Endodermal cell (in vitro differentiated cells): ENCODE measurements around the gene C2CD3. TPM values are rescaled to one million over a fixed set of nuclear protein-coding genes. Genes with fewer than 3 reads are reported as not detected.

Experiments used
- DNase-seq: peaks from one replicate; pipeline ENCODE4 v3.0.0-alpha.2; 2017
- H3K27ac ChIP-seq: 2 replicates; pipeline ENCODE4 v1.5.1; 2013; ENCODE audit warnings: mild to moderate bottlenecking, low read depth, low read length, moderate library complexity
- H3K27me3 ChIP-seq: 2 replicates; pipeline ENCODE4 v1.6.1; 2013; ENCODE audit warnings: mild to moderate bottlenecking, low read length, moderate library complexity; ENCODE audit not compliant: insufficient read depth, control insufficient read depth, poor library complexity, severe bottlenecking
- H3K36me3 ChIP-seq: 2 replicates; pipeline ENCODE4 v1.7.0; 2013; ENCODE audit warnings: mild to moderate bottlenecking, low read length, moderate library complexity; ENCODE audit not compliant: control insufficient read depth, insufficient read depth
- H3K4me1 ChIP-seq: one replicate; pipeline ENCODE4 v1.7.0; 2013; ENCODE audit warnings: low read length; ENCODE audit not compliant: control insufficient read depth, insufficient read depth
- H3K4me3 ChIP-seq: 2 replicates; pipeline ENCODE4 v1.5.1; 2013; ENCODE audit warnings: mild to moderate bottlenecking, low read length, moderate library complexity
- H3K9ac ChIP-seq: 2 replicates; pipeline ENCODE4 v1.6.1; 2013; ENCODE audit warnings: mild to moderate bottlenecking, low read length, moderate library complexity; ENCODE audit not compliant: poor library complexity, severe bottlenecking; ENCODE audit errors: extremely low read depth
- H3K9me3 ChIP-seq: 2 replicates; pipeline ENCODE4 v1.6.1; 2013; ENCODE audit warnings: mild to moderate bottlenecking, low read length, moderate library complexity; ENCODE audit not compliant: control insufficient read depth
- H3K27ac Mint-ChIP-seq: 2 replicates; pipeline ENCODE4 v1.8.0; 2020; ENCODE audit warnings: mixed read lengths
- H3K27me3 Mint-ChIP-seq: 2 replicates; pipeline ENCODE4 v1.8.0; 2021; ENCODE audit warnings: mild to moderate bottlenecking, mixed read lengths; ENCODE audit not compliant: insufficient read depth
- H3K36me3 Mint-ChIP-seq: 2 replicates; pipeline ENCODE4 v1.8.0; 2020; ENCODE audit warnings: low read depth, mixed read lengths
- H3K4me1 Mint-ChIP-seq: 2 replicates; pipeline ENCODE4 v1.8.0; 2020; ENCODE audit warnings: mixed read lengths
- H3K4me3 Mint-ChIP-seq: 2 replicates; pipeline ENCODE4 v1.8.0; 2020; ENCODE audit warnings: mild to moderate bottlenecking, moderate library complexity, mixed read lengths
- H3K9me3 Mint-ChIP-seq: 2 replicates; pipeline ENCODE4 v1.8.0; 2020; ENCODE audit warnings: mild to moderate bottlenecking, mixed read lengths
- WGBS, 2 experiments: methylation state at CpG; one replicate each; pipeline versions ENCODE4 v1.1.5 to v1.1.7; 2013; ENCODE audit warnings: missing lambda C conversion rate in 2 of 2, mixed read lengths in 1 of 2; ENCODE audit not compliant: insufficient coverage in 1 of 2, insufficient read length in 1 of 2; 5-methylcytosine and 5-hydroxymethylcytosine counted together
- total RNA-seq, 2 donors: library from RNA; stranded (reverse); fragmentation: NEBNext Ultra II Directional in 1 of 2; extraction: Animal tissue kit (Norgen Biotek cat#: 25700) in 1 of 2; gene quantifications; 2 replicates in 1 of 2; 3 replicates in 1 of 2; pipeline ENCODE4 v1.2.1, GENCODE V29; 2021
- TF ChIP-seq, protein P1 (sequence below): fragments of 200-600 bp; sonication (generic); conservative IDR thresholded peaks from 2 replicates; pipeline ENCODE4 v1.5.0; 2021; ENCODE audit warnings: antibody characterized with exemption, mild to moderate bottlenecking

The C2CD3 gene
- total RNA-seq, 2 donors from 2014 or later = 31.0 to 34.2 TPM

DNA sequence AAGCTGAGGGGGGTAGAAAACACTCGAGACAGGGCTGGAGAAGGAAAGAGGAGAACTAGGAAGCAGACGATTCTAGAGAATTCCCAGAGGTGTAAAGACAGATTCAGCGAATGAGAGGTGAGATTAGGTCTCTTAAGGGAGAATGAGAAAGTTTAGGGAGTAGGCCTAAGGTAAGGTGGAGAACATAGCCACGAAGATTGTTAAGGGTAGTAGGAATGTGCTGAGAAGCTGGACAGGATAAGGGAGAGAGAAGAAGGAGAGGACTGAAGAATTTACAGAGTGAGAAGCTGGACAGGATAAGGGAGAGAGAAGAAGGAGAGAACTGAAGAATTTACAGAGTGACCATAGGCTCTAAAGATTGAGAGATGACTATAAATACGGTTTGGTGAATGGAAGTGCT, 1.2 kb upstream of the C2CD3 start:
- Histone ChIP-seq H3K27ac (no peak overlapping the region), H3K9me3 (no peaks in the 10 kb centered on the region), H3K27me3 (no peaks in the 10 kb centered on the region), H3K4me3 (peak overlapping the region; percentile 86), H3K9ac (peak overlapping the region; percentile 78), H3K36me3 (peaks cover 15% of the 10 kb centered on the region), H3K4me1 (peaks cover 9% of the 10 kb centered on the region)
- H3K4me3 Mint-ChIP-seq = no peak overlapping the region
- H3K4me1 Mint-ChIP-seq = peaks cover 3% of the 10 kb centered on the region
- H3K27ac Mint-ChIP-seq = no peak overlapping the region
- no peak for DNase-seq
- no peaks in the 10 kb centered on the region for H3K9me3 Mint-ChIP-seq
- TF ChIP-seq, protein P1, sequence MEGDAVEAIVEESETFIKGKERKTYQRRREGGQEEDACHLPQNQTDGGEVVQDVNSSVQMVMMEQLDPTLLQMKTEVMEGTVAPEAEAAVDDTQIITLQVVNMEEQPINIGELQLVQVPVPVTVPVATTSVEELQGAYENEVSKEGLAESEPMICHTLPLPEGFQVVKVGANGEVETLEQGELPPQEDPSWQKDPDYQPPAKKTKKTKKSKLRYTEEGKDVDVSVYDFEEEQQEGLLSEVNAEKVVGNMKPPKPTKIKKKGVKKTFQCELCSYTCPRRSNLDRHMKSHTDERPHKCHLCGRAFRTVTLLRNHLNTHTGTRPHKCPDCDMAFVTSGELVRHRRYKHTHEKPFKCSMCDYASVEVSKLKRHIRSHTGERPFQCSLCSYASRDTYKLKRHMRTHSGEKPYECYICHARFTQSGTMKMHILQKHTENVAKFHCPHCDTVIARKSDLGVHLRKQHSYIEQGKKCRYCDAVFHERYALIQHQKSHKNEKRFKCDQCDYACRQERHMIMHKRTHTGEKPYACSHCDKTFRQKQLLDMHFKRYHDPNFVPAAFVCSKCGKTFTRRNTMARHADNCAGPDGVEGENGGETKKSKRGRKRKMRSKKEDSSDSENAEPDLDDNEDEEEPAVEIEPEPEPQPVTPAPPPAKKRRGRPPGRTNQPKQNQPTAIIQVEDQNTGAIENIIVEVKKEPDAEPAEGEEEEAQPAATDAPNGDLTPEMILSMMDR = no peak
- no peaks in the 10 kb centered on the region for H3K27me3 Mint-ChIP-seq
- 32 to 36% methylated on average over 5 of the region's 5 CpGs for WGBS, 2 experiments
- peaks cover 8% of the 10 kb centered on the region for H3K36me3 Mint-ChIP-seq

GRCh38 chr11:74171630-74171968, 797 bp upstream of the C2CD3 start:
- H3K9ac ChIP-seq = peak overlapping the region; percentile 78
- TF ChIP-seq, protein P1 = no peak
- no peaks in the 10 kb centered on the region for H3K9me3 ChIP-seq
- 2 to 6% methylated on average over 5 of the region's 5 CpGs for WGBS, 2 experiments
- no peak for DNase-seq
- H3K36me3 ChIP-seq = peaks cover 19% of the 10 kb centered on the region
- H3K27me3 ChIP-seq = no peaks in the 10 kb centered on the region
- H3K27ac ChIP-seq = peak overlapping the region; percentile 59
- H3K4me1 Mint-ChIP-seq = peaks cover 3% of the 10 kb centered on the region
- H3K4me1 ChIP-seq = peaks cover 9% of the 10 kb centered on the region
- peaks cover 11% of the 10 kb centered on the region for H3K36me3 Mint-ChIP-seq
- no peak overlapping the region for H3K27ac Mint-ChIP-seq
- no peak overlapping the region for H3K4me3 Mint-ChIP-seq
- H3K27me3 Mint-ChIP-seq = no peaks in the 10 kb centered on the region
- no peaks in the 10 kb centered on the region for H3K9me3 Mint-ChIP-seq
- H3K4me3 ChIP-seq = peak overlapping the region; percentile 86

GRCh38 chr11:74169738-74170458, 904 bp downstream of the C2CD3 start:
- Mint-ChIP-seq H3K9me3 (no peaks in the 10 kb centered on the region), H3K27ac (no peak overlapping the region), H3K4me1 (peaks cover 3% of the 10 kb centered on the region), H3K4me3 (no peak overlapping the region), H3K36me3 (peaks cover 25% of the 10 kb centered on the region), H3K27me3 (no peaks in the 10 kb centered on the region)
- H3K4me3 ChIP-seq = peak overlapping the region; percentile 86
- no peak overlapping the region for H3K27ac ChIP-seq
- H3K27me3 ChIP-seq = no peaks in the 10 kb centered on the region
- no peaks in the 10 kb centered on the region for H3K9me3 ChIP-seq
- H3K36me3 ChIP-seq = peaks cover 32% of the 10 kb centered on the region
- TF ChIP-seq, protein P1 = no peak
- peaks cover 9% of the 10 kb centered on the region for H3K4me1 ChIP-seq
- peak overlapping the region; percentile 58 for H3K9ac ChIP-seq
- WGBS, 2 experiments = 15 to 16% methylated on average over 8 to 9 of the region's 9 CpGs
- DNase-seq = no peak
